ENCODE data around the gene WNT5B. TPM values are rescaled to one million over a fixed set of nuclear protein-coding genes. Genes with fewer than 3 reads are reported as not detected.
A peak's percentile ranks its signal among the peaks of the same experiment; 100 is the strongest.

The WNT5B gene
- total and polyA plus RNA-seq, 9 of the 15 experiments (the other 6 are each of a cell fraction or from before 2014, with no cell fraction given), result 0.42 to 16.8 (median 5.4) TPM

DNA sequence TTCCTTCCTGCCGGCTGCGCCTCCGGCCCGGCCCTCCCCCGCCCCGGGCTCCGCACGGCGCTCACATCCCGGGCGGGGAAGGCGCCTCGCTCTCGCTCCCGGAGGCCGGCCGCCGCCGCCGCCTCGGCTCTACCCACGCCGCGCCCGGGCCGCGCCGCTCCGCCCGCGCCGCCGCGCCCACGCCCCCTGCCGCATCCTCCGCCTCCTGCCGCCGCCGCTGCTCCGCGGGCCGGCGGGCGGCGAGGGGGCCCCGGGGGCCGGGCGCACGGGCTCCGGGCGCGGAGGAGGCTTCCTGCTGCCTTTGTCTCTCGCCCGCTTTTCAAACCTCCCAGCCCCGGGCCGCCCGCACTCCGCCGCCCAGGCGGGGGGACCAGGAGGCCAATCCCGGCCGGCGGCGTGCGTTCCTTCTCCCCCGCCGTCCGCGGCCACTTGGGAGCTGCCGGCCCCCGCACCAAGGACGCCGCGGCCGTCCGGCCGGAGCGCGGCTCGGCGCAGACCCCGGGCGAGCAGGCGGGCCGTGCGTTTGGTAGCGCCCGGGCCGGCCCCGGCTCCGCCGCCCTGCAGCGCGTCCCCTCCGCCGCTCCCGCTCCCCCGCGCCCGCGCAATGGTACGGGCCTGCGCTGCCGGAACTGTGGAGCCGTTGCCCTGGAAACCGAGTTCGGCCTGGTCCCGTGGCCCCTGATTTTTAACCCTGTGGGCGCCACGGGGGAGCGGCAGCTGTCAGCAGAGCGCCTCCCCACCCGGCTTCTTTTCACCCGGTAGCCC is 34.6 kb upstream of the WNT5B start, which contains the start of gene FBXL14 (continued):
- peak in 1 of 2 experiments; percentile 98; a peak in 3 of 4 replicates for TF ChIP-seq NONO (IDR thresholded peaks at IDR 0.05; ENCODE audit: low read depth in 2 of 2, low read length in 1 of 2)
- no peak for TF ChIP-seq CTCF (IDR thresholded peaks at IDR 0.05 in 2 of 3, conservative IDR thresholded peaks at IDR 0.05 in 1 of 3; ENCODE audit: insufficient read depth in 2 of 3, low read depth in 1 of 3, low read length in 3 of 3)
- TF ChIP-seq CXXC5 (CRISPR knock-in tag; IDR thresholded peaks at IDR 0.05), result peak; percentile 79
- 0 out of 2 replicates have a peak, but pooled peaks have one; percentile 16 for TF ChIP-seq SP1 (CRISPR knock-in tag; IDR thresholded peaks at IDR 0.05)
- TF ChIP-seq, protein P1, sequence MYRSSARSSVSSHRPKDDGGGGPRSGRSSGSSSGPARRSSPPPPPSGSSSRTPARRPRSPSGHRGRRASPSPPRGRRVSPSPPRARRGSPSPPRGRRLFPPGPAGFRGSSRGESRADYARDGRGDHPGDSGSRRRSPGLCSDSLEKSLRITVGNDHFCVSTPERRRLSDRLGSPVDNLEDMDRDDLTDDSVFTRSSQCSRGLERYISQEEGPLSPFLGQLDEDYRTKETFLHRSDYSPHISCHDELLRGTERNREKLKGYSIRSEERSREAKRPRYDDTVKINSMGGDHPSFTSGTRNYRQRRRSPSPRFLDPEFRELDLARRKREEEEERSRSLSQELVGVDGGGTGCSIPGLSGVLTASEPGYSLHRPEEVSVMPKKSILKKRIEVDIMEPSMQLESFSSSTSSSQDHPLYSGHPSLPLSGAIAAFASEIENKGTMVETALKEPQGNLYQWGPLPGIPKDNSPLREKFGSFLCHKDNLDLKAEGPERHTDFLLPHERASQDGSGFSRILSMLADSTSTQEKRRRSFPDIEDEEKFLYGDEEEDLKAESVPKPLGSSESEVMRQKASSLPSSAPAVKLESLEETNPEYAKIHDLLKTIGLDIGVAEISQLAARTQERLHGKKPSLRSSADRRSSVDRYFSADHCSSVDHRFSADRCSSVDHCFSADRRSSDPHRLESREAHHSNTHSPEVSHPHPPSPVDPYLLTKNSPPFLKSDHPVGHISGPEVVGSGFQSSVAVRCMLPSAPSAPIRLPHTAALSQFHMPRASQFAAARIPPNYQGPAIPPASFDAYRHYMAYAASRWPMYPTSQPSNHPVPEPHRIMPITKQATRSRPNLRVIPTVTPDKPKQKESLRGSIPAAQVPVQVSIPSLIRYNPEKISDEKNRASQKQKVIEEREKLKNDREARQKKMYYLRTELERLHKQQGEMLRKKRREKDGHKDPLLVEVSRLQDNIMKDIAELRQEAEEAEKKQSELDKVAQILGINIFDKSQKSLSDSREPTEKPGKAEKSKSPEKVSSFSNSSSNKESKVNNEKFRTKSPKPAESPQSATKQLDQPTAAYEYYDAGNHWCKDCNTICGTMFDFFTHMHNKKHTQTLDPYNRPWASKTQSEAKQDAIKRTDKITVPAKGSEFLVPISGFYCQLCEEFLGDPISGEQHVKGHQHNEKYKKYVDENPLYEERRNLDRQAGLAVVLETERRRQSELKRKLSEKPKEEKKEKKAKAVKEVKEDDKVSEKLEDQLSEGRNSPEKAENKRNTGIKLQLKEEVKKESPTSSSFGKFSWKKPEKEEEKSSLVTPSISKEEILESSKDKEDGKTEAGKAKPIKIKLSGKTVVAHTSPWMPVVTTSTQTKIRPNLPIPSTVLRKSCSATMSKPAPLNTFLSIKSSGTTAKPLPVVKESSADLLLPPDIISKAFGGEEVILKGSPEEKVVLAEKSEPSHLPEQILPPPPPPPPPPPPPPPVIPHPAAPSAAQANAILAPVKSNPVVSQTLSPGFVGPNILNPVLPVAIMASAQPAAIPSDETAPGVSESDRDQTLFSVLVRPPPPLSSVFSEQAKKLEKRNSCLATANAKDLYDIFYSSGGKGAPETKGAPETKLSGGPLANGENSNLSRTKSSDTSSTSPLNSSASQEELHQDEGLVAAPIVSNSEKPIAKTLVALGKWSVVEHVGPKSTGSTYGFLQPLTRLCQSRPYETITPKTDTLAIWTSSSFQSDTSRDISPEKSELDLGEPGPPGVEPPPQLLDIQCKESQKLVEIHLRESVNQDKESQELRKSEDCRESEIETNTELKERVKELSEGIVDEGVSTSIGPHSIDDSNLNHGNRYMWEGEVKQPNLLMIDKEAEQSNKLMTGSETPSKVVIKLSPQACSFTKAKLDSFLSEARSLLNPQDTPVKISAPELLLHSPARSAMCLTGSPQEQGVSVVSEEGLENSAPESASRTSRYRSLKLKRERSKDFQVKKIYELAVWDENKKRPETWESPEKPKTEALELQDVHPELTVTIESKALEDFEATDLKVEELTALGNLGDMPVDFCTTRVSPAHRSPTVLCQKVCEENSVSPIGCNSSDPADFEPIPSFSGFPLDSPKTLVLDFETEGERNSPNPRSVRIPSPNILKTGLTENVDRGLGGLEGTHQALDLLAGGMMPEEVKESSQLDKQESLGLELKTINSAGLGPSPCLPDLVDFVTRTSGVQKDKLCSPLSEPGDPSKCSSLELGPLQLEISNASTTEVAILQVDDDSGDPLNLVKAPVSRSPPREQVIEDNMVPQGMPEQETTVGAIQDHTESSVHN (IDR thresholded peaks at IDR 0.05; ENCODE audit: borderline replicate concordance in 1 of 2, low read depth in 1 of 2), result no peak
- TF ChIP-seq MEIS2 (IDR thresholded peaks at IDR 0.05; ENCODE audit: partially characterized antibody), result peak; percentile 55
- TF ChIP-seq PRDM10 (IDR thresholded peaks at IDR 0.05; ENCODE audit: partially characterized antibody), result peak; percentile 97

Measured in K562 (cell line).